GM12891 (cell line): ENCODE measurements around the gene SLC22A23.

Experiments
- DNase-seq: peaks from one replicate; pipeline ENCODE4 v3.0.0; 2011; ENCODE audit warnings: low spot score; ENCODE audit not compliant: insufficient read length
- FAIRE-seq: peaks from 2 replicates; lab custom pipeline; 2011; peaks lifted over from hg19 to GRCh38; lab: Jason Lieb, UNC
- PAX5 ChIP-seq: IDR thresholded peaks from 2 replicates; pipeline ENCODE4 v1.6.1; 2011; ENCODE audit warnings: low read length, moderate library complexity, mild to moderate bottlenecking; ENCODE audit not compliant: insufficient read depth, severe bottlenecking
- POLR2A ChIP-seq: IDR thresholded peaks from 2 replicates; pipeline ENCODE4 v1.6.1; 2011; ENCODE audit warnings: low read depth, low read length, control low read depth
- POLR2AphosphoS5 ChIP-seq: IDR thresholded peaks from 2 replicates; pipeline ENCODE4 v1.6.1; 2011; ENCODE audit warnings: low read depth, low read length, control low read depth
- POU2F2 ChIP-seq: IDR thresholded peaks from 2 replicates; pipeline ENCODE4 v1.6.1; 2011; ENCODE audit warnings: low read depth, mild to moderate bottlenecking, control low read depth, low read length, moderate library complexity
- SPI1 ChIP-seq: IDR thresholded peaks from 2 replicates; pipeline ENCODE4 v1.6.1; 2011; ENCODE audit warnings: low read depth, low read length, control low read depth
- TAF1 ChIP-seq: IDR thresholded peaks from 2 replicates; pipeline ENCODE4 v1.6.1; 2011; ENCODE audit warnings: low read depth, low read length, control low read depth

Gene SLC22A23

DNA sequence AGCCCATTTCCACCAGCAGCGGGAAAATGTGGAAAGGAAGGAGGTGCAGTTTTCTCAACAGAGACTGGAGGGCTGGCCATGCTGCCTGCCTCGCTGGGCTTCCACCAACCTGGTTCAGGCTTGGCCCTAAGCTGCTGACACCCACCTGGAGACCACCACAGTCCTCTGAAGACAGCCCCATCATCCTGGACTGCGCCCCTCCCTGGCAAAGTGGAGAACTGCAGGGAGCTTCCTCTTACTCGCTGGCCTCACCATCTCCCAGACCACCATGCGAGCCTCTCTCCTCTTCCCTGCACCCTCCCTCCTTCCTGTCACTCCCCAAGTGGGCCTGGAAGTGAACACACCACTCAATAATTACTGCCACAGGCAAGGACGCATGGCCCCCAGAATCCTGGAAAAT lies 126.7 kb downstream of the SLC22A23 start:
- DNase-seq (no peak), FAIRE-seq (no peak)
- TF ChIP-seq SPI1 (no peak), PAX5 (no peak), TAF1 (no peak), POU2F2 (no peak), POLR2AphosphoS5 (no peak), POLR2A (no peak)

DNA sequence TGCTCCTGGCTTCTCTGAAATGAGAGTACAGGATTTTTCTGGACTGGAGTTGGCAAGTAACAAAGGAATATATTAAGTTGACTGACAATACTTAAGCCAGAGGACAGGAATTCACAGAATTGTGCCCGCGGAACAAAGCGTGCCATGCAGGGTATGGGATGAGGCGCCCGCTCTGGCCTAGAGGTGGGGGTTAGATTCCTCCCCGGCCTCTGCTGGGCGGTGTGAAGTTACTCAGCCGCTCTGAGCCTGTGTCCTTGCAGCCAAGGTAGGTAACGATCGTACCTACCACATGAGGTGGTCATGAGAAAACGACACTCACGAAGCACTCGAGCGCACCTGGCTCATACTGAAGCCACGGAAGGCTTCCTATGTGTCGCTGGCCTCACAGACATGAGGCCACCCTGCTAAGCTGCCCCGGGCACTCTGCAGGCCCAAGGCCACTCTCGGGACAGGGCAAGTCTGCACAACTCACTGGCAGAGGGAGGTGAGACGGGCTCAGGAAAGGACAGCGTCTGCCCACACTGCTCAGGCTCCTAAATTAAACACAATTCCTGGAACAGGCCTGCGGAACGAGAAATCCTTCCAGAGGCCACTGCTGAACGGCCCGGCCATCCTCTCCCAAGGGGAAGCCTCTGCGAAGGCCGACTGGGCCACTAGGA lies 127.3 kb downstream of the SLC22A23 start:
- no peak for FAIRE-seq
- DNase-seq, result no peak

DNA sequence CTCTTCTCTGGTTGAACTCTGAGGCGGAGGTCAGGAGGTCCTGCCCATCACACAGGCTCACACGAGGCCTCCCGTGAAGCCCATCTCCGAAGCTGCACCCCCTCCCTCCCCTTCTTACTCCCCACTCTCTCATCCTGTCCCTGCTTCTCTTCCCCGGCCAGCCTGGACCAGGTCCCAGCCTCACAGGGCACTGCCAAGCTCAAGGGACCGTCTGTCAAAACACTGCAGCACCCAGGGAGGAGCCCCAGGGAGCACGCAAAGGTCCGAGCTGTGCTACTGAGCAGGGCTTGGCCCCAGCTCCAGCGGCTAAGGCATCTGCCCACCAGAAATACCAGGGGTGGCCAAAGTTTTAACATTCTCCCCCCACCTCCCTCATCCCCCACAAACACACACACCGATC lies 128.1 kb downstream of the SLC22A23 start:
- TF ChIP-seq POLR2AphosphoS5, result no peak
- TF ChIP-seq POLR2A, result no peak
- no peak for TF ChIP-seq SPI1
- no peak for TF ChIP-seq TAF1
- TF ChIP-seq PAX5, result no peak
- TF ChIP-seq POU2F2, result no peak
- DNase-seq (no peak), FAIRE-seq (no peak)

More for the DNA sequence above, 127.3 kb downstream of the SLC22A23 start:
- TF ChIP-seq POLR2A, result no peak
- no peak for TF ChIP-seq SPI1
- no peak for TF ChIP-seq TAF1
- TF ChIP-seq POLR2AphosphoS5, result no peak
- no peak for TF ChIP-seq POU2F2
- no peak for TF ChIP-seq PAX5

DNA sequence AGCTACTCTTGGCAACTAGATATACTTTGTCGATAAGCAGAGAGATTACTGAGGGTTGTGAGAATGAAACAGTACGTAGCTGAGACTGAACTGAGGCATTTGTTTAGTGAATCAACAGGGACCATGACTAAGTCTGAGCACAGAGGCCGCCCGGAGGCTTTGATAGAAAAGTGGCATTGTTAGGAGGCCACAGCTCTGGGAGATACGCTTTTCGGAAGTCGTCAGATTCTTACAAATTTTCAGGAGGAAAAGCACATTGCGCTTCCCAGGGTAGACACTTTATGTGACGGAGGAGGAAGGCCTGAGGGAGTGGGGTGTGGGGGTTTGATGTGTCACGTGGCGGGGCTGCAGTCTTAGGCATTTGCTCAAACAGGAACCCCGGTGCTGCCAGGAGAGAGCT lies 128.7 kb downstream of the SLC22A23 start:
- DNase-seq (no peak), FAIRE-seq (no peak)
- TF ChIP-seq POU2F2 (no peak), POLR2AphosphoS5 (no peak), PAX5 (no peak), TAF1 (no peak), POLR2A (no peak), SPI1 (no peak)

DNA sequence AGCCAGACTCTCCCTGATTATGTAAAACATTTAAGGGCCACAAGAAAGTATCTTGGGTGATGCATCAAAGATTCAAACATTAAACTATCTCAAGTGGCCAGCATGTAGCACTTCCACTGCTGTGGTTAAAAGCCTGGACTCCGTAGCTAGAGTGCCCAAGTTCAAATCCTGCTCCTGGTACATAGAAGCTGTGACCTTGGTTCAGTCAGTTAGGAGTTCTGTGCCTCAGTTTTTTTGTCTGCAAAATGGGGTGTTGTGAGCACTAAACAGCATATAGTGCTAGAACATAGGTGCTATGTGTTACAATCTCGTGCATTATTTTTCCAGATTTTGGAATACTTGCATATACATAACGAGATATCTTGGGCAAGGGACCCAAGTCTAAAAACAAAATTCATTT lies 129.4 kb downstream of the SLC22A23 start:
- no peak for DNase-seq
- FAIRE-seq, result no peak
- TF ChIP-seq PAX5, result no peak
- TF ChIP-seq POLR2A, result no peak
- no peak for TF ChIP-seq POU2F2
- no peak for TF ChIP-seq TAF1
- TF ChIP-seq SPI1, result no peak
- TF ChIP-seq POLR2AphosphoS5, result no peak

DNA sequence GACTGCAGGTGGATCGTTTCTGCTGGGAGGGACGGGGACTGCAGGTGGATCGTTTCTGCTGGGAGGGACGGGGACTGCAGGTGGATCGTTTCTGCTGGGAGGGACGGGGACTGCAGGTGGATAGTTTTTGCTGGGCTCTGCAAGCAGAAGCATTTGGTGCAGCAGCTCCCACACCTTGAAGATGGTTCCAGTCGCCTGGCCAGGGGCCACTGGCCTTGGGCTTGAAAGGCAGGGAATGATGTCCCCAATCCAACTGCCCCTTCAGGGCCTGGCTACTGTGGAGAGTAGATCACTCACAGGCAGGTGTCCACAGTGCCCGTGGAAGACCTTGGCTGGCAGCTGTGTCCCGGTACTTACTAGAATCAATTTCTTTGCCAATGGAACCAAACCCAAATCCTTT lies 129.9 kb downstream of the SLC22A23 start:
- DNase-seq, result no peak
- no peak for TF ChIP-seq POU2F2
- no peak for TF ChIP-seq PAX5
- no peak for TF ChIP-seq TAF1
- no peak for TF ChIP-seq POLR2AphosphoS5
- TF ChIP-seq POLR2A, result no peak
- no peak for TF ChIP-seq SPI1
- no peak for FAIRE-seq

DNA sequence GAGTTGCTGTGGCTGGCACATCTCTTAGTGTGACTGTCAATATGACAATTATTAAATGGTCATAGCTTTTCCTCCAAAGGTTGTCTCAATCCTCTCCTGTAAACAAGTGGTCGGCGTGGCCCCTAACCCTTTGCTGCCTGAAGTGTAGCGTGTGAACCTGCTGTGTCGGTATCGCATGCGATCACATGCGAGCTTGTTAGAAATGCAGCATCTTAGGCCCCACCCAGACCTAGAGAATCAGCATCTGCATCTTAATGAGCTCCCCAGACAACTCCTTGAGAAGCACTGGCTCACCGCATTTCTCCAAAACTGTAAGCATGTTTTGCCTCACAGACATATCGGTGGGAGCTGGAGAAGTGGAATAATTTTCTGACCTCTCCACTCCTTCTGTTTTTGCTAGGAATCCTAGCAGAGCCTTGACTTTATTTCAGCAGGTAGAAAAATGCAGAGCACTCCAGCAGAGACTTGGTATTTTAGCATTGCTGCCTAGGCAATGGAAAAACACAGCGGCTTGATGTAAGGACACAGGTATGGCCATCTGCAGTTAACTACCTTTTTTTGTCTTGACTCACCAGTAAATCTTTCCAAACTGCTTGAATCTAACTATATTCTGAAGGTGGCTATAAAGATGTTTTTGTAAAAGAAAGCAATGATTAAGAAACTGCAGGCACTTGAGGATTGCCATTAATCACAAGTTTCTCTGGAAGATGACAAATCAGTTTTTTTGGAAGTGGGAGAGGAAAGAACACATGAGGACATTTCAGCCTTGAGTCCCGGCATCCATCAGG lies 130.5 kb downstream of the SLC22A23 start:
- TF ChIP-seq SPI1 (no peak), PAX5 (no peak), POLR2A (no peak), POLR2AphosphoS5 (no peak), TAF1 (no peak), POU2F2 (no peak)
- no peak for FAIRE-seq
- no peak for DNase-seq

DNA sequence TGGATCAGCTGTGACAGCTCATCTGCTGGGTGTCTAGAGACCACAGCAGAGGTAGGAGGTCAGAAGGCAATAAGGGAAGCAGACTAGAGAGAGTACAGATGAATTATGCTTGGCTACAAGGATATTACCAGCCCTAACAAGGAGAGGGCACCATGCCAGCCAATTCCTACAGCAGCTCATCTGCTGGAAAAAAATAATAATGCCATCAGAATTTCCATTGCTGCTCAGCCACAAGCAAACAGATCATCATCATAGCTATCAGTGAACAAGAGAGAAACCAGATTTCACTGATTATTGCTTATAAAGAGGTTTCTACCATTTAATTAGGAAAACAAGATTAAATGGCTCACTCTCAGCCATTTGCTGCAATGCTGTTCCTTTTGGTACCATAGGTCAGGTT lies 131.6 kb downstream of the SLC22A23 start:
- DNase-seq (no peak), FAIRE-seq (no peak)
- TF ChIP-seq TAF1 (no peak), POLR2A (no peak)

DNA sequence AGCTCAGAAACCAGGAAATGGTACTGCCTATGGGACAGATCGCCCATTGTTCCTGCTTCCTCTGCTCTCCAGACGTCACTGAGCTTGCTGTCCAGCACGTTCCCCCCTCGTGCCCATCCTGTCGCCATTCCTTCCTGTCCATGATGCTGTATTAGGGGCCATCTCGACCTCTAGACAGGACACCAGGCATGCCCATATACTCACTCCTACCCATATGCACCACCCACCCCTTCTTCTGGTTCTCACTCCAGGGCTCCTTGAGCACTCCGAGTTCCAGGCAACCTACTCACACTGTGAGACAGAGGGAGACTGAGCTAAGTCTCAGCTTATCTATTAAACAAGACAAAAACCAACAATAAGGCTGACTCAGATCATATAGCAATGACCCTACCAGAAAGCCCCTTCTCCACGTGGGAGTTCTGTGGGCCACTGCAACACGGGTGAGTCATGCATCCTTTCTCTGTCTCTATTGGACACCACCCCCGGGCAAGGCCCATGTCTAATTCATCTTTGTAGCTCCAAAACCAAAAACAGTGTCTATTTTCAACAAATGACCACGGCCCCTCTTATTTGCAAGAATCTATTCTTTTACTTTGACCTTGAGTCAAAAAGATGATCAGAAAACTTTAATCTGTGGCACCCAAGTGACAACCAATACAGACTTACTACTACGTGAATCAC lies 132.4 kb downstream of the SLC22A23 start:
- TF ChIP-seq SPI1, result no peak
- no peak for TF ChIP-seq POLR2A
- TF ChIP-seq POU2F2, result no peak
- no peak for TF ChIP-seq PAX5
- FAIRE-seq (no peak), DNase-seq (peak; percentile 38)
